GM21619 (cell line): ENCODE results near the gene RPRD2.
"Not testable (repeated sequence)": the region's sequence is repeated elsewhere in the genome, so short reads cannot be mapped to it uniquely, and the experiment has no call there.

ENCODE experiments used
- ATAC-seq: cut with Tn5 transposase; IDR thresholded peaks from one replicate; pipeline ENCODE4 v1.9.1; 2021; ENCODE audit not compliant: unreplicated experiment

The RPRD2 gene

DNA sequence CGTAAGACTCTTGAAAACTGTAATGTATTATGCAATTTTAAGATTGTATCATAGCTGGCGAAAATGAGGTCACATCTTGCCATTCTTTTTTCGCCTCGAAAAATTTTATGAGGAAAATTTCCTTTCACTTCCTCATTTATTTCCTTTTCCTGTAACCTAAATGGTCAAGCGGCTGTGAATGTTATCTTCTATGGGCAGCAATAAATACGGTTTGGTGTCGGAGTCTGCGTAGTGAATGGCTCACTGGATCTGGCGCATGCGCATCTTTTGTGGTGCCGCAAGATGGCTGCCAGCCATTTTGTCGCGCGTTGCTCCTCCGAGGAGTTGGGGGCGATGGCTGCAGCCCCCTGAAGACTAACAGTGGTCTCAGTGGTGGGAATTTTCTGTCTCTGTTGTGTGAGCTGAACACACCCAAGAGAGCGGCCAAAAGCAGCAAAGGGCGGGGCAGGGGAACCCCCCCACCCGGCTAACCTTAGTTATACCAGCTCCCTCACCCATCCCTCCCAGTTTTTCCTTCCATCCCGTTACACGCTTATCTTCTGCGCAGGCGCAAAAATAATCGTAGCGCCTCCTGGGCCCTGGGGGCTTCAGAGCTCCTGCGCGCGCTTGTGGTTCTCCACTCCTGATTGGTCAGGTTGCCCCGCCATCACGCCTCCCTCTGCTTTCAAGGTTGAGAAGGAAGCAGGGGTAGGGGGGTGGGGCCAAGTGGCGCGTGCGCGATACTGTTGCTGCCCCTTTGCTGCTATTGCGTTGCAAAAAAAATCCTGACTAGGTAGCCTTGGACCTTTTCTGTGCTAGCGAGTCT is at the start of gene RPRD2:
TSS of gene RPRD2 (plus strand) at position 722 of the 805 bp plus-strand sequence. CDS start 568 bp downstream, outside the sequence.
- ATAC-seq = peak; percentile 82

DNA sequence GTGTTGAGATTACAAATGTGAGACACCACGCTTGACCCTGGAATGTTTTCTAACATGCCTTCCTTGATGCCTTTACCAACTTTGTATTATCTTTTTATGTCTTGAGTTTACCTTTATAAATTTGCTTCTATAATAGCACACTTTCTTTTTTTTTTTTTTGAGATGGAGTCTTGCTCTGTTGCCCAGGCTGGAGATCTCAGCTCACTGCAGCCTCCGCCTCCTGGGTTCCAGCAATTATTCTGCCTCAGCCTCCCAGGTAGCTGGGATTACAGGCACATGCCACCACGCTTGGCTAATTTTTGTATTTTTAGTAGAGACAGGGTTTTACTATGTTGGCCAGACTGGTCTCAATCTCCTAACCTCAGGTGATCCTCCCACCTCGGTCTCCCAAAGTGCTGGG is 49.3 kb upstream of the RPRD2 start:
- not testable (repeated sequence) for ATAC-seq

DNA sequence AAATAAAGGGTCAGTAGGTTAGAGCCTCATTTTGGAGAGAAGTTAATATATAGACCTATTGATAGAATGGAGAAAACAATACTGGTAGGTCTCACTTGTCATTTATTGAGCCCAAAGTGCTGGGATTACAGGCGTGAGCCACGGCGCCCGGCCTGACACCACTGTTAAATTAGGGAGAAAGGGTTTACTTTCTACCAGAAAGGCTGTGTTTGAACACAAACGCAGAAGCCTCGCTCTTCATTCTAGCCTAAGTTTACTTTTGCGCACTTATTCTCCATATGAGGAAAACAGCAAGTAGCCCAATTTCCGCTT is 43.3 kb upstream of the RPRD2 start:
- no peak for ATAC-seq

DNA sequence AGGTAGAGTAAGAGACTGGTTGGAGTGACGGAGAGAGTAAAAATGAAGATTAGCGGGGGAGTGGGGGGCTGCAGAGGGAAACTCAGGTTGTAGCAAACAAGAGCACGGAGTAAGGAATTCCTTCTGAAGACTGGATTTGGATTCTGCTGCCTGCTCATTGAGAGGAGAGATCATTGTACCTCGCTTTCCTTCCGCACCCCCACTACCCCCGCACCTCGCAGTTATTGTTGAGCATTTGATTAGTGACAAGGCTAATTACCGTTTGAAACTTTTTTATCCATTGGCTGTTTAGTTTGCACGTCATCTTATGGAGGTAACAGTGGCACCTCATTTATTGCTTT is 42.2 kb upstream of the RPRD2 start:
- no peak for ATAC-seq

DNA sequence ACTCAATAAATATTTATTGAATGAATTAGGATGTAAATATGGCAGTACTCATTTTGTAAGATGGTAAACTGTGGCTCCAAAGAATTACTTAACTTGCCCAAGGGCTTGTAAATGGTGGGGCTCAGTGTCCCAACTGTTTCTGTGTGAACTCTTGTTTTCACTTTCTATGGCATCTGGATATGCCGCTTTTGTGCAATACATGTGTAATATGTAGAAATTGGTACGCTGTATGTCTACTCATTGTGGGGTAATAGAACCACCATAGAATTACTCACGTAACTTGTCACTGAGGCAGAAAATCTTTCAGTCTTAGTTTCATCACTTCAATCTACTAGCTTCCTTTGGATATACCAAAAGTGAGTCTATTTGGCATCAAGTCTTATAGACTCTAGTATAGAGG is 41.6 kb upstream of the RPRD2 start:
- ATAC-seq = no peak

DNA sequence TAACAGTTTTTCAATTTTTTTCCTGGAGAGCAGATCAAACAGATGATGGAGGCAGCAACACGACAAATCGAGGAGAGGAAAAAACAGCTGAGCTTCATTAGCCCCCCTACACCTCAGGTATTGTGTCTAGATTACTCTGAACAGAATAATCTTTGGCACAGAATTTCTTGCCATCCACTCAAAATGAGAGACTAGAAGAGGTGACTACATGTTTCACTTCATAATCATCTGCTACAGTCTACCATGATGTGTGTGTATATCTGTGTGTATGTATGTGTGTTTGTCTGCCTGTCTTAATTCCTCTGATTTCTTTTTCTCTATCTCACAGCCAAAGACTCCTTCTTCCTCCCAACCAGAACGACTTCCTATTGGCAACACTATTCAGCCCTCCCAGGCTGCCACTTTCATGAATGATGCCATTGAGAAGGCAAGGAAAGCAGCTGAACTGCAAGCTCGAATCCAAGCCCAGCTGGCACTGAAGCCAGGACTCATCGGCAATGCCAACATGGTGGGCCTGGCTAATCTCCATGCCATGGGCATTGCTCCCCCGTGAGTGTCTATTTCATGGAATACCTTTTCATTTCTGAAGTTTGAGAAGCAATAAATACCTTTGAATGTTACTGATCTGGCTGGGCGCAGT is 31.2 kb upstream of the RPRD2 start:
- ATAC-seq = no peak

DNA sequence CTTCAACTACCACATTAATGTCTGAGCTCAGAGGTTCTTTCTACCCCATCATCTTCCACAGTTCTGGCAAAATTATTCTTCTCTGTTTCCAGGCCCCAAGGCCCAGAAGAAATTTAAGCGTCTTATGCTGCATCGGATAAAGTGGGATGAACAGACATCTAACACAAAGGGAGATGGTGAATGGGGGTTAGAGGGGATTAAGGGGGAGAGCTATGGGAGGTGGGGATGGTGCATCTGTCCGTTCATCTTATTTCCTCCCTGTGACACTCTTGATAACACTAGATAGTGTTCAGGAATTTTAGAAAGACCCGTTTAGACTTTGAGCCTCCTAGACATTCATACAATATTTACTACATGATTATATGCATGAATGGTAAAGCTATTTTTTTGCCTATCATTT is 17.6 kb upstream of the RPRD2 start:
- ATAC-seq = no peak

DNA sequence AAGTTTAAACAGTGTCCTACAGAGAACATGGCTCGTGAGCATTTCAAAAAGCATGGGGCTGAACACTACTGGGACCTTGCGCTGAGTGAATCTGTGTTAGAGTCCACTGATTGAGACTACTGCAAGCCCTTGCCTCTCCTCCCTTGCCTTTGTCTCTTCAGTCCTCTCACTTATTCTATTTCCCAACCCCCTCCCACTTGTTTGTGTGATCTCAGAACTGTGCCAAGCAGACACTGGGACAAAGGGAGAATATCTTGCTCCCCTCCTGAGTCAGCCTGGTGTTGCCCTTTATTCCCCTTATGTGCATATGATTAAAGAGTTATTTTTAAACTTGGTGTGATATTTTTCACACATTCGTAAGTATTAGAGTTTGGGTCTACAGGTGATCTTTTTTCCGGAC is 11.1 kb upstream of the RPRD2 start:
- no peak for ATAC-seq

DNA sequence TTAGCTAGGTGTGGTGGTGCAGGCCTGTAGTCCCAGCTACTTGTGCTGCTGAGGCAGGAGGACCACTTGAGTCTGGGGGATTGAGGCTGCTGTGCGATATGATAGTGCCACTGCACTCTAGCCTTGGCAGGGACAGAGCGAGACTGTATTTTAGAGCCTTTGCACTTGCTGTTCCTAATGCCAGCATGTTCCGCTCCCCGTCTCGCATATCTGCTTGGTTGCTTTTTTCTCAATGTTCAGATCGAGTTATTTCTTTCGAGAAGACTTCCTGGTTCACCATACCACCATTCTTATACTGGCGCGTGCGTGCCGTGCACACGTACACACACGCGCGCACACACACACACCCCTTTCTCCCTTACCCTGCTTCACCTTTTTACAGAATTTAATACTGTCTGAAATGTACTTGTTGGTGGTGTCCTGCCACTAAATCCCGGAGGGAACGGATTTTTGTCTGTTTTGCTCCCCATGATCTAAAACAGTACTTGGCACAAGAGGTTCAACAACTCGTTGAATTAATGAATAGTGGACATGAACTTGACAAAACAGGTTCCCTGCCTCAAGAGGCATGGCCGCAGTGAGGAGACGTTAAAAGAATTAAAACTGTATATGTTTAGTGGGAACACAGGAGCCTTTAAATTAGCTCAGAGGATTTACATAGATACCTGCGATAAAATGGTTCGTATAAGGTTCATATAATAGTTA is 1.1 kb upstream of the RPRD2 start:
- ATAC-seq = no peak

DNA sequence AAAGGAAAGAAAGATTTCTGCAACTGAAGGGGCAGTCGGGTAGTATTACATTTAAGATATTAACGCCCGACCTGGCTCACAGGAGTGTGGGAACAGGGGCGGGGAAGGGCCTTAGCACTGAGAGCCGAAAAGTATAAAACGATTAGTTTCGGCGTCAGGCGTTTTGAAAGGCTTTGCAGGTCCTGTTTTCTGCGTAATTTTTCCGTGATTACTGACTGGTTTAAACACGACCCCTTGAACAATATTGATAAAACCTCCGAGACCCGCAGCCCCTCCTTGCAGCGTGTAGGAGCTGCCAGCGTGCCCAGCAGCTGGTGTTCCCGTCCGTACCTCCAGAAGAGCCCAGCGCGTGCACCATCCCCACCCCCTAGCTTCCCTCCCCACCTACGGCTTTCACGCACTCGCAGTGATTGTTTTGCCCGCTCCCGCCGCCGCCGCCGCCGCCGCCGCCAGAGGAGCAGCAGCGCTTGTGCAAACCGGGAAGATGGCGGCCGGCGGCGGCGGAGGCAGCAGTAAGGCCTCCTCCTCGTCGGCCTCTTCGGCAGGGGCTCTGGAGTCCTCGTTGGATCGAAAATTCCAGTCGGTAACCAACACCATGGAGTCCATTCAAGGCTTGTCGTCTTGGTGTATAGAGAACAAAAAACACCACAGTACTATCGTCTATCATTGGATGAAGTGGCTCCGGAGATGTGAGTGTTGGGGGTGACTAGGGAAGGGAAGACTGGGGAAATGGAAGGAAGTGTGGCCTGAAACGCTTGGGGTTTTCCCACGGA is 470 bp downstream of the RPRD2 start:
- ATAC-seq = no peak

DNA sequence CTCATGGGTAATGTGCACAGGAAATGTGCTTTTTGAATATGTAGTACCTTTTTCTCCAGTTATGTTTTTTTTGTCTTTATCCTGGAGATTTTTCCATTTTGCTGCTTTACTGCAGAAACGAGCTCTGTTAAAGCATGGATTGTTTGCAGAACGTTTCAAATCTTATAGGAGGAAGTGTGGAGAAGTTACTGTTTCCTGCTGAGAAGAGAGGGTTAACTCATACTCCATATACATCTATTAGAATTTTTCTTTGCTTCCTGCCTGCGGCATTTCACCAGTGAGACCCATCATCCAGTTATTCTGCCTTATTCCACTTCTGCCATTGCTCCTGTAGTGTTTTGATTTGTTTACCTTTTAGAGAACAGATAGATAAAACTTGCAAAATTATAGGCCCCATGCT is 2.0 kb downstream of the RPRD2 start:
- ATAC-seq = no peak

DNA sequence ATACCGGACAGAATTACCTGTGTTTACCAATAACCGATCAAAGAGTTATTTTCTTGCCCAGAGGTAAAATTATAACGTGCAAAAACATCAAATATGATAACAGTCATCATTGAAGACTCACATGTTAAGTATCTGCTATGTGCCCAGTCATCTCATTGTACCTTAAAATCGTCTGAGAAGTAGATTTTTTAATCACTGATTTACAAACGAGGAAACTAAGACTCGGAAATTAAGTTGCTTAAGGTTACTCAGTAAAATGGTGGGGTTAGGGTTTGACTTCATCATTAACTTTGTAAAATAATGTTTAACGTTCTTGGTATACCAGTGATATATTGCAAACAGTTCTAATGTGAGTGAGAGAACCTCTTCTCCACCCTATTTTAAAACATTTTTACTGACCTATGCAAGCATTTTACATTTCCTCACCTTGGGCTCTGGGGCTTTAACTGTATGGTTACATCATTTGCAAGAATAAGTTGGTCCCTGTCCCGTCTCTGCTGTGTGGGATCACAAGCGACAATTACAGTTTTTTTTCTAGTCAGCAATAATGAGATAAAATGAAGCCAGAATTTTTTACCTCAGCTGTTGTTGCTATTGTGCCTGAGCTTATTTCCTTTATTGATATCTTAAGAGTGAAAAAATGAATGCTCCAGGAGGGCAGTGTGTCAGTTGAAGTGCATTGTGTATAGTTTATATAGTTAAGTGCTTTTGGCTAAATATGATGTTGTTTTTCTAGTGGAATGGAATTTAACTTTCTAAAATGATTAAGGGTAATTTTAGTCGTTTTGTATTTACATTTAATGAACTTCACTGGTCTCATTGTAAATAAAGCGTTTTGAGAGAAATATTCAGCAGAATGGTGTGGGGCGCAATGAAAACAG is 2.7 kb downstream of the RPRD2 start:
- no peak for ATAC-seq

DNA sequence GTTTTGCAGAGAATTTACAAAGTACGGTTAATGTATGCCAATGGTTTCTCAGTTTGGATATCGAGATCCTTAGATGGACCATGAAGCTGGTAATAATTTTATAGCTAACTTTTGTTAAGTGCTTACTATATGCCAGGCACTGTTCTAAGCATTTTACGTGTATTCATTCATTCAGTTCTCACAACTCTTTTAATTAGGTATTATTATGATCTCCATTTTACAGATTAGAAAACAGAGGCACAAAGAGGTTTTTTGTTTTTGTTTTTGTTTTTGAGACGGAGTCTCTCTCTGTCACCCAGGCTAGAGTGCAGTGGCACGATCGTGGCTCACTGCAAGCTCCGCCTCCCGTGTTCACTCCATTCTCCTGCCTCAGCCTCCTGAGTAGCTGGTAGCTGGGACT is 7.2 kb downstream of the RPRD2 start:
- ATAC-seq = no peak

DNA sequence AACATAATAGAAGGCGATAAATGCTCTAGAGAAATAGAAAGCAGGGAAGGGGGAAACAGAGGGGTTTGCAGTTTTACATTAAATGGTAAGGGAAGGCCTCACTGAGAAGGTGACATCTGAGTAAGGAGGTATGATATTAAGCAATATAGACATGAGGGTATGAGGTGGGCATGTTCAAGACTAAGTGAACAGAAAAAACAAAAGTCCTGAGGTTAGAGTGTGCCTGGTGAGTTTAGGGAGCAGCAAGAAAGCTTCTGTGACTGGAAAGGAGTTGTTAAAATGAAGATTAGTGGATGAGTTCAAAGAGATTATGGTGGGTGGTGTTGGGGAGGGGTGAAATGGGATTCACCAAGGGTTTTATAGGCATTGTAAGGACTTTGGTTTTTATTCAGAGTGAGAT is 8.6 kb downstream of the RPRD2 start:
- no peak for ATAC-seq

DNA sequence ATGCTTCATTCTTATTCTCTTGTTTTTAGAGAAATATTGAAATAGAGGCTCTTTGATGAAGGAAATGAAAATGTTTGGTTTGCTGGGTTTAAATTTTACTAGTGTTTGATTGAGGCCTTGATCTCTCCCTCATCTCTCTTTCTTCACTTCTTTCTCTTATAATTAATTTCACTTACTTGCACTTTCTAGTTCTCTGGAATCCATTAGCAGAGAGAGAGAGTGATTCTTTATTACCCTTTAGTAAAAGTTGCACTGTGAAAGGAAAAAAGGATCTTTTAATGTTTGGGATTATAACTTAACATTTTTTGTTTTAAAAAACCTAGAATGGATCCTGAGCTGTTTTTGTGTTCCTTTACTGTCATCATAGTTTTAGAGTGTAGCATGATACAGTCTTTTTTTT is 12.2 kb downstream of the RPRD2 start:
- no peak for ATAC-seq

DNA sequence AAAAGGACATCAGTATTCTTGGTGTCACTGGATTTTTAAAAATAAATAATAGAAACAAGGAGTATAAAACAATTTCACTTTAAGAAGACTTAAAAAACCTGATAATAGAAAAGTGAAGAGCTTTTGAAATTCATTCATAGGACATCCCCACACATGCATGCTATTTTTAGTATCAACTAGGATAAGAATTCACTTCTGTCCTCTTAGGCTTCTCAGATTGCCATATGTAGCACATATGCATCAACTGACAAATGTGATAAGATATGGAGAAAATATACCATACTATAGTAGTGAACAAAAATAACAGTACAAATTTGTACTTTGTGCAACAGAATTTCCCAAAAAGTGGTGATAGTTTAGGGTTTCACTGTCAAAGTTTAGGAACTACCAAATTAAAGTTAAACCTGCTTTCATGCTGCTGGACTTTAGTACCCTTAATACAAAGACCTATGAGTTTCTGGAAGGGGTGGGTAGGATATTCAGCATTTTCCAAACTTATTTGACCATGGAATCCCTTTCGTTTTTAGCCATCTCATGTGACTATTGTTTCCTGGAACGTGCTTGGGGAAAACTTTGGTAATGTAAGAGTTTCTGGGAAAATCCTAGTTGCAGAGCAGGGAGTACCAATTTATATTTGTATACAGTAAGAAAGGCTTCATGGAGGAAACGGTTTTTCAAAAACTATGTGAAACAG is 19.8 kb downstream of the RPRD2 start:
- ATAC-seq = no peak

DNA sequence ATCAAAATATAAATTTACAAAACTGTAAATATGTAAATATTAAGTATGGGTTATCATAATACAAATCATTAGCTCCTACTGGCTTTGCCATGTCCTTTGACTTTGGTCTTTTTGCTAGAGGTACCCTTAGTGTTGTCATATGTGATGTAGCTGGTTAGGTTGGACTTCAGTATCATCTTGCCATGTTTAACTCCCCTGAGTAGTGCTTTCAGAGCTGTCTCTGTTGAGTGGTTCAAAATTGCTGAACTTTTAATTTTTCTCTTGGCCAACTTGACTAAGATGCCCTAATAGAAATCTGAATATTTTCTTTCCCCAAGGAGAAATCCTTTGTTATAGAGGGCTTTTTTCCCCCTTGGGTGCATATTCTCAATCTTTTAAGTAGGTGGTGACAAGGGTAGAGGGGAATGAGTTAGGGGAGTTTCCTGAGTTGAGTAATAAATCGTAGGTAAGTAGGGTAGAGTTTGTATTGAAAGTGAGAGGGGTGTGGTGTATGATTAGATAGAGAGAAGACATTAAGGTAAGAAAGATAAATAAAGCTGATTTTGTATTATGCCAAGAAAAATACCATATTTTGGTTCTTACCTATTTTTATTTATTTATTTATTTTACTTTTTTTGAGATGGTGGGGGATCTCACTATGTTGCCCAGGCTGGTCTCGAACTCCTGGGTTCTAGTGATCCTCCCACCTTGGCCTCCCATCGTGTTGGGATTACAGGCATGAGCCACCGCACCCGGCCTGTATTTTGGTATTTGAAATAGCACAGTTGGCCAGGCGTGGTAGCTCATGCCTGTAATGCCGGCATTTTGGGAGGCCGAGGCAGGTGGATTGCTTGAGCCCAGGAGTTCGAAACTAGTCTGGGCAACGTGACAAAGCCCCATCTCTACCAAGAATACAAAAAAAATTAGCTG is 21.8 kb downstream of the RPRD2 start:
- no peak for ATAC-seq

DNA sequence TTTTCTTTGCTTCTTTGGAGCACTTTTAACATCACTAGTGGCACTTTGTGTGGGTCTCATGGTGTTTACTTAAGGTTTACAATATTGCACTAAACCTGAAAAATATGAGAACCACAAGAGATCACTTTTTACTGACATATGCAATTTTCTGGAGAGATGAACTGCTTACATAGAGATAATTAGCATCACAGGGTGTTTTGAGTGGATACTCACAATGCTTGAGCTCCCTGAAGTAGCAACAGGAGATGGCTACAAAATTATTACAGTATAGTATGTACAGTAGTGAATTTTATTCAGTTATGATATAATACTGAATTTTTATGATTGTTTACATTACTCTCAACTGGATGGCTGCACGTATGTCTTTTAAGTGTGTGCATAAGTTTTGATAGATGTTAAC is 22.6 kb downstream of the RPRD2 start:
- ATAC-seq = no peak

DNA sequence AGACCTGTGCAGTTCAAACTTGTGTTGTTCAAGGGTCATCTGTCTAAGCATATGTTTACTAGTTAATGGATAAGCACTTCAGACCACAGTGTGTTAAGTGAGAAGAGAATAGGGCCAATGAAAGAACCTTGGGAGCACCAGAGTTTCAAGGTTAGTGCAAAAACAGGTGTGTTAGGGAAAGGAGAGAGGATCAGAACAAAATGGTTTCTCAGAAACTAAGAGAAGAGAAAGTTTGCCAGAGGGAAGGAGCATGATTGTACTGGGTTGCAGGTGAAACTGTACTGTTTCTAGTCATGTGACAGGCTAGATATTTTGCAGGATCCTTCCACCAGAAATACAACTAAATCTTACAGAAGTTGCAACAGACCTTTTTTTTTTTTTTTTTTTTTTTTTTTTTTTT is 23.3 kb downstream of the RPRD2 start:
- no peak for ATAC-seq
